Neural cell (in vitro differentiated cells): Measurements from ENCODE around the gene SERGEF. TPM values are rescaled to one million over a fixed set of nuclear protein-coding genes. Genes with fewer than 3 reads are reported as not detected.

ENCODE experiments used
- H2AFZ ChIP-seq: fragments of 200-600, 300-800 bp; sonication (generic), shearing (Covaris generic); 2 replicates; pipeline ENCODE4 v1.6.0; 2014; ENCODE audit warnings: low read depth, mild to moderate bottlenecking, antibody characterized with exemption, low read length, moderate library complexity
- H3F3A ChIP-seq: fragments of 200-600 bp; shearing (Covaris generic); 2 replicates; pipeline ENCODE4 v1.6.1; 2016; ENCODE audit warnings: mild to moderate bottlenecking, moderate library complexity, mixed read lengths, antibody characterized with exemption, low read length; ENCODE audit not compliant: insufficient read depth, poor library complexity, severe bottlenecking
- H3K27ac ChIP-seq: fragments of 200-600, 300-800 bp; sonication (generic), shearing (Covaris generic); 2 replicates; pipeline ENCODE4 v1.5.1; 2014; ENCODE audit warnings: mild to moderate bottlenecking, low read length, moderate library complexity
- H3K27me3 ChIP-seq: fragments of 300-800, 200-600 bp; sonication (generic), shearing (Covaris generic); 2 replicates; pipeline ENCODE4 v1.6.0; 2014; ENCODE audit warnings: mild to moderate bottlenecking, low read depth, low read length, moderate library complexity; ENCODE audit not compliant: insufficient read depth
- H3K36me3 ChIP-seq: fragments of 300-800, 200-600 bp; sonication (generic), shearing (Covaris generic); 2 replicates; pipeline ENCODE4 v1.5.1; 2014; ENCODE audit warnings: mild to moderate bottlenecking, antibody characterized with exemption, low read length, moderate library complexity; ENCODE audit not compliant: insufficient read depth
- H3K4me2 ChIP-seq: fragments of 300-800, 200-600 bp; sonication (generic), shearing (Covaris generic); 2 replicates; pipeline ENCODE4 v1.6.0; 2014; ENCODE audit warnings: mild to moderate bottlenecking, low read length
- H3K4me3 ChIP-seq: fragments of 300-800, 200-600 bp; sonication (generic), shearing (Covaris generic); 2 replicates; pipeline ENCODE4 v1.5.1; 2014; ENCODE audit warnings: mild to moderate bottlenecking, low read length, moderate library complexity
- H3K79me2 ChIP-seq: fragments of 200-600 bp; shearing (Covaris generic); replicated peaks from 2 replicates; pipeline ENCODE4 v1.6.0; 2014; ENCODE audit warnings: mild to moderate bottlenecking, low read length, moderate library complexity; ENCODE audit not compliant: insufficient read depth
- H3K9ac ChIP-seq: fragments of 300-800, 200-600 bp; sonication (generic), shearing (Covaris generic); 2 replicates; pipeline ENCODE4 v1.6.1; 2016; ENCODE audit warnings: mild to moderate bottlenecking, low read length, mixed read lengths
- H3K9me2 ChIP-seq: fragments of 200-600 bp; shearing (Covaris generic); 2 replicates; pipeline ENCODE4 v1.6.1; 2016; ENCODE audit warnings: mild to moderate bottlenecking, low read length, mixed read lengths; ENCODE audit not compliant: insufficient read depth
- H3K9me3 ChIP-seq: fragments of 200-600, 300-800 bp; sonication (generic), shearing (Covaris generic); 2 replicates; pipeline ENCODE4 v1.6.1; 2016; ENCODE audit warnings: mild to moderate bottlenecking, mixed run types, low read length, moderate library complexity, mixed read lengths
- H4K20me1 ChIP-seq: fragments of 200-600 bp; shearing (Covaris generic); 2 replicates; pipeline ENCODE4 v1.6.1; 2016; ENCODE audit warnings: mild to moderate bottlenecking, mixed run types; ENCODE audit not compliant: insufficient read depth
- CTCF ChIP-seq: fragments of 450-650 bp; IDR thresholded peaks from 2 replicates; pipeline ENCODE4 v1.5.1; 2014; ENCODE audit warnings: antibody characterized with exemption, mild to moderate bottlenecking, moderate library complexity; ENCODE audit not compliant: poor library complexity, severe bottlenecking
- EP300 ChIP-seq: fragments of 450-650 bp; conservative IDR thresholded peaks from 2 replicates; pipeline ENCODE4 v1.6.1; 2014; ENCODE audit warnings: antibody characterized with exemption, mild to moderate bottlenecking, moderate library complexity; ENCODE audit not compliant: poor library complexity, severe bottlenecking
- EZH2 ChIP-seq: fragments of 200-600, 300-800 bp; shearing (Covaris generic), sonication (generic); IDR thresholded peaks from 2 replicates; pipeline ENCODE4 v1.6.1; 2014; ENCODE audit warnings: antibody characterized with exemption, low read length, borderline replicate concordance, mild to moderate bottlenecking; ENCODE audit not compliant: insufficient read depth, poor library complexity, severe bottlenecking
- MXI1 ChIP-seq: fragments of 450-650 bp; conservative IDR thresholded peaks from 2 replicates; pipeline ENCODE4 v1.6.1; 2014; ENCODE audit warnings: antibody characterized with exemption, mild to moderate bottlenecking; ENCODE audit not compliant: poor library complexity, severe bottlenecking
- POLR2AphosphoS5 ChIP-seq: IDR thresholded peaks from 2 replicates; pipeline ENCODE4 v1.6.1; 2012
- RAD21 ChIP-seq: fragments of 450-650 bp; conservative IDR thresholded peaks from 2 replicates; pipeline ENCODE4 v1.6.1; 2014; ENCODE audit warnings: antibody characterized with exemption, mild to moderate bottlenecking, moderate library complexity
- REST ChIP-seq: IDR thresholded peaks from 2 replicates; pipeline ENCODE4 v1.6.1; 2012; ENCODE audit warnings: borderline replicate concordance
- SMC3 ChIP-seq: fragments of 450-650 bp; conservative IDR thresholded peaks from 2 replicates; pipeline ENCODE4 v1.6.1; 2014; ENCODE audit warnings: antibody characterized with exemption, mild to moderate bottlenecking, moderate library complexity; ENCODE audit not compliant: poor library complexity
- TAF1 ChIP-seq: IDR thresholded peaks from 2 replicates; pipeline ENCODE4 v1.6.1; 2012; ENCODE audit warnings: low read depth
- polyA plus RNA-seq: library from polyadenylated mRNA; depleted of rRNA; stranded (reverse); fragments of >200 nt; gene quantifications from 2 replicates; pipeline ENCODE4 v1.2.3, GENCODE V29; 2014

Gene SERGEF
- polyA plus RNA-seq, 1 donor from 2014 or later, result 49.6 TPM

- Histone ChIP-seq H3K36me3 (no peaks in the 10 kb centered on the region), H3F3A (no peaks in the 10 kb centered on the region), H3K4me3 (no peak overlapping the region), H3K27ac (no peak overlapping the region), H3K9me3 (no peaks in the 10 kb centered on the region), H3K9ac (no peak overlapping the region), H4K20me1 (no peaks in the 10 kb centered on the region), H3K9me2 (no peaks in the 10 kb centered on the region), H3K4me2 (no peak overlapping the region), H3K79me2 (no peaks in the 10 kb centered on the region), H2AFZ (no peak overlapping the region), H3K27me3 (no peaks in the 10 kb centered on the region)
- TF ChIP-seq CTCF (no peak), SMC3 (no peak), EZH2 (no peak), POLR2AphosphoS5 (no peak), RAD21 (no peak), REST (no peak), TAF1 (no peak), MXI1 (no peak), EP300 (no peak)
These were observed 231.2 kb downstream of the SERGEF start for GRCh38 chr11:17781626-17782025.

GRCh38 chr11:17781221-17781620 lies 231.6 kb downstream of the SERGEF start:
- Histone ChIP-seq H2AFZ (no peak overlapping the region), H4K20me1 (no peaks in the 10 kb centered on the region), H3K9me3 (no peaks in the 10 kb centered on the region), H3K4me3 (no peak overlapping the region), H3K36me3 (no peaks in the 10 kb centered on the region), H3K9ac (no peak overlapping the region), H3K79me2 (no peaks in the 10 kb centered on the region), H3K4me2 (no peak overlapping the region), H3F3A (no peaks in the 10 kb centered on the region), H3K27me3 (no peaks in the 10 kb centered on the region), H3K27ac (no peak overlapping the region), H3K9me2 (no peaks in the 10 kb centered on the region)
- TF ChIP-seq TAF1 (no peak), REST (no peak)
